Lung (tissue), 12 donors: ENCODE results near the gene MAP3K14. TPM values are rescaled to one million over a fixed set of nuclear protein-coding genes. Genes with fewer than 3 reads are reported as not detected.

ENCODE experiments used
- ATAC-seq: fragments of 200-7000 bp; cut with Tn5 transposase; one replicate; pipeline ENCODE4 v1.9.1; 2020; ENCODE audit warnings: moderate number of reproducible peaks; ENCODE audit not compliant: insufficient read depth, low FRiP score
- DNase-seq, 3 donors: peaks; one replicate each; pipeline ENCODE4 v3.0.0-alpha.2; 2013 to 2017
- H3K27ac ChIP-seq, 2 donors: one replicate each; pipeline ENCODE4 v1.5.1; 2013; ENCODE audit warnings: mild to moderate bottlenecking in 2 of 2, moderate library complexity in 2 of 2, control low read depth in 1 of 2, inconsistent platforms in 1 of 2, low read depth in 1 of 2, low read length in 1 of 2
- H3K27me3 ChIP-seq, 3 donors: one replicate each; pipeline ENCODE4 v1.5.1; 2013; ENCODE audit warnings: low read length in 2 of 3; ENCODE audit not compliant: control insufficient read depth in 3 of 3, insufficient read depth in 3 of 3
- H3K36me3 ChIP-seq, 4 donors: one replicate each; pipeline ENCODE4 v1.5.1; 2013; ENCODE audit warnings: low read length in 4 of 4, mild to moderate bottlenecking in 1 of 4, moderate library complexity in 1 of 4; ENCODE audit not compliant: control insufficient read depth in 4 of 4, insufficient read depth in 4 of 4
- H3K4me1 ChIP-seq, 5 donors: one replicate each; pipeline ENCODE4 v1.5.1; 2013; ENCODE audit warnings: low read length in 5 of 5, mild to moderate bottlenecking in 2 of 5, moderate library complexity in 1 of 5; ENCODE audit not compliant: control insufficient read depth in 5 of 5, insufficient read depth in 5 of 5
- H3K4me3 ChIP-seq: one replicate; pipeline ENCODE4 v1.5.1; 2013; ENCODE audit warnings: mild to moderate bottlenecking, control low read depth, moderate library complexity
- H3K9ac ChIP-seq, 2 donors: one replicate each; pipeline ENCODE4 v1.5.1; 2013; ENCODE audit warnings: low read length in 2 of 2, control low read depth in 1 of 2; ENCODE audit not compliant: insufficient read depth in 1 of 2
- H3K9me3 ChIP-seq, 4 donors: one replicate each; pipeline ENCODE4 v1.5.1; 2013; ENCODE audit warnings: low read length in 3 of 4, mild to moderate bottlenecking in 1 of 4, moderate library complexity in 1 of 4; ENCODE audit not compliant: control insufficient read depth in 4 of 4, insufficient read depth in 3 of 4
- WGBS, 2 donors: extraction: QIAGEN DNeasy Blood & Tissue Kit; methylation state at CpG; one replicate each; pipeline ENCODE4 v1.1.7; 2013; 5-methylcytosine and 5-hydroxymethylcytosine counted together
- polyA plus RNA-seq, 2 donors: library from polyadenylated mRNA; stranded (reverse); fragments of 200-250 nt; gene quantifications; one replicate each; pipeline ENCODE4 v1.2.1, GENCODE V29; 2013
- total RNA-seq, 2 donors: library from RNA; depleted of rRNA in 1 of 2; stranded (reverse); fragments of >200 nt in 1 of 2; gene quantifications; one replicate each; pipeline ENCODE4 v1.2.1, GENCODE V29; 2014 to 2021
- TF ChIP-seq, protein P1 (sequence below): IDR thresholded peaks from 2 replicates; pipeline ENCODE4 v1.5.1; 2012; ENCODE audit warnings: mild to moderate bottlenecking; ENCODE audit errors: control extremely low read depth, extremely low read depth
- donor health status: control.
- donor health status: control.
- donor health status: Bipolar disorder and iron deficiency.
- donor health status: healthy.
- donor health status: DM: yes; HTN: yes; CAD: no.

Gene MAP3K14
- total and polyA plus RNA-seq, 4 donors: 5.9 to 13.5 (median 7.8) TPM

DNA sequence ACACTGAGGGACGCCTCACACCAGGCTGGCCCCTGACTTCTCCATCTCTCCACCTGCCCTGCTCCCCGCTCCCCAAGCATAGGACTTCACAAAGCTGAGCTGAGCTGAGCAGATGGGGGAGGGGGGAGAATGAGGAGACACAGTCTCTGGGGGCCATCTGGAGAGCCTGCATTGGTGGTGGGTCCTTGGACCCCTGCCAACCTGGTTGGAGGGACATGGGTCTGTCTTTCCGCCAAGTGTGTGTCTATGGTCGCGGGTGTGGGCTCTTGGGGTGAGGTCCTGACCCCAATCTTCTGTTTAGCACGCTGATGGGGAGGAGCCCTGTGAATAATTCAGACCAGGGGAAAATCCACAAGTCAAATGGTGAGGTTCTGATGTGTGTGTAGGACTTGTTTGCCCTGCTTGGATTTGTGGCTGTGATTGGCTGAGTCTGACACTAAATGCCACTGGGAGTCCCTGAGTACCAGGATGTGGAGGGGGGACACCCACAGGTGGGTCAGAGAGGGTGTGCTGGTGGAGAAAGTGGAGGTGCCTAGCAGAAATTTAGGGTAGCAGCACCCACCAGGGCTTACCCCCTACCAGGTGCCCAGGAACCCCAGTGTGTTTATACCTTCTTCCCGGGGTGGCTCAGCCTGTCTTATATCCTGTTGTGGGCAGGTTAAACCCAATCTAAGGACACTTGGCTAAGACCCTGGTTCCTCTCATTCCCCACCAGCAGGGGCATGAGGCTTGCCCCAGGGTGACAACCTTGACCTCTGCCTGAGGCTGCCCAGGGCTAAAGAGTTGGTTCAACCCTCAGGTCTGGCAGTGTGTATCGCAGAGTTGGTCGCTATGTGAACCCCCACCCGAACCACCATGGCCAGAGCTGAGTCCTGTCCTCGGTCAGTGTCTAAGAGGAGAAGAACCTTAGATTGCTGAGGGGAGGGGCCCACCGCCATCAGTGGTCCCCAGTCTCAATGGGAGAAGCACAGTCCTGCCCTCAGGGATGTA lies 93.0 kb downstream of the MAP3K14 start:
- WGBS, 2 donors: 52 to 69% methylated on average over 12 of the region's 12 CpGs
- no peaks in the 10 kb centered on the region for H3K9me3 ChIP-seq
- TF ChIP-seq, protein P1, sequence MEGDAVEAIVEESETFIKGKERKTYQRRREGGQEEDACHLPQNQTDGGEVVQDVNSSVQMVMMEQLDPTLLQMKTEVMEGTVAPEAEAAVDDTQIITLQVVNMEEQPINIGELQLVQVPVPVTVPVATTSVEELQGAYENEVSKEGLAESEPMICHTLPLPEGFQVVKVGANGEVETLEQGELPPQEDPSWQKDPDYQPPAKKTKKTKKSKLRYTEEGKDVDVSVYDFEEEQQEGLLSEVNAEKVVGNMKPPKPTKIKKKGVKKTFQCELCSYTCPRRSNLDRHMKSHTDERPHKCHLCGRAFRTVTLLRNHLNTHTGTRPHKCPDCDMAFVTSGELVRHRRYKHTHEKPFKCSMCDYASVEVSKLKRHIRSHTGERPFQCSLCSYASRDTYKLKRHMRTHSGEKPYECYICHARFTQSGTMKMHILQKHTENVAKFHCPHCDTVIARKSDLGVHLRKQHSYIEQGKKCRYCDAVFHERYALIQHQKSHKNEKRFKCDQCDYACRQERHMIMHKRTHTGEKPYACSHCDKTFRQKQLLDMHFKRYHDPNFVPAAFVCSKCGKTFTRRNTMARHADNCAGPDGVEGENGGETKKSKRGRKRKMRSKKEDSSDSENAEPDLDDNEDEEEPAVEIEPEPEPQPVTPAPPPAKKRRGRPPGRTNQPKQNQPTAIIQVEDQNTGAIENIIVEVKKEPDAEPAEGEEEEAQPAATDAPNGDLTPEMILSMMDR: no peak
- ATAC-seq: no peak
- DNase-seq: no peak
- peak overlapping the region in 1 of 2 donors; percentile 77 for H3K27ac ChIP-seq
- peaks cover 0 to 12% (median 5%) of the 10 kb centered on the region in 5 donors for H3K4me1 ChIP-seq
- H3K36me3 ChIP-seq: no peaks in the 10 kb centered on the region
- no peak overlapping the region for H3K4me3 ChIP-seq
- H3K9ac ChIP-seq: no peak overlapping the region
- peaks cover 0 to 36% (median 18%) of the 10 kb centered on the region in 3 donors for H3K27me3 ChIP-seq

- H3K27ac ChIP-seq: peak overlapping the region in 1 of 2 donors; percentile 57
- H3K9me3 ChIP-seq: no peaks in the 10 kb centered on the region
- peaks cover 0 to 36% (median 18%) of the 10 kb centered on the region in 3 donors for H3K27me3 ChIP-seq
- peak overlapping the region; percentile 2 for H3K4me3 ChIP-seq
- no peak for ATAC-seq
- no peak overlapping the region for H3K9ac ChIP-seq
- TF ChIP-seq, protein P1: no peak
- H3K4me1 ChIP-seq: peaks cover 0 to 7% (median 0%) of the 10 kb centered on the region in 5 donors
- no peak for DNase-seq
- WGBS, 2 donors: 47 to 56% methylated on average over 8 of the region's 8 CpGs
- no peaks in the 10 kb centered on the region for H3K36me3 ChIP-seq
Observed at GRCh38 chr17:45222996-45223538, 93.8 kb downstream of the MAP3K14 start.

DNA sequence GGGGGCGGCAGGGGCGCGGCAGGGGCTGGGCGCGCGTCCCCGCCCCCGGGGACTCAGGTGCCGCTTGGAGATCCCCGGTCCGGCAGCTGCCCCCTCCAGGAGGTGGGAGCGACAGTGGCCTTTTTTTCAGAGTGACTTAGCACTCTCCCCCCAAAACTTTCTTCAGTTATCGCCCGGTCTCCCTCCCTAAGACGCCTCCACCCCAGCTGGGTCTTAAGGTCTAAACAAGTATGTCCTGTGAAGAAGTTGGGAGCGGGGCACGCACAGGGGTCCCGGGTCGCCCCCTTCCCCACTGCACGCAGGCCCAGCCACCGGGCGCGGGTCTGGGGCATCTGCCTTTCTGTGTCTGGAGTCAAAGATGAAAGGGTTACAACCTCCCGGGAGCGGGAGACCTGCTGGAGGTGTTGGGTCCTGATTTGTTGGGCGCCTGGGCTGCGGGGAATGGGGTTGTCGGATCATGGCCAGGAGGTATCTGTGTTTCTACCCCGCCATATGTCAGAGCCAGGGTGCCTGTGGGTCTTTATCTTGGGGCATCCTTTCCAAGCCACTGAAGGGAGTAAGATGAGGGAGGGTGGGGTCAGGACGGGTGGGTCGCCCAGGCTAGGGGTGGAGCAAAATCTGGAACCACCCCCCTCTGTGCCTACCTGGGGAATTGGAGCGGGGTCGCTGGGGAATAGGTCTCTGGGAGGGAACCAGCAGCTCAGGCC lies 94.4 kb downstream of the MAP3K14 start:
- Histone ChIP-seq H3K9me3 (no peaks in the 10 kb centered on the region), H3K27me3 (peaks cover 0 to 36% (median 18%) of the 10 kb centered on the region in 3 donors), H3K36me3 (no peaks in the 10 kb centered on the region), H3K27ac (peak overlapping the region in 1 of 2 donors; percentile 57), H3K9ac (no peak overlapping the region), H3K4me1 (peaks cover 0 to 7% (median 0%) of the 10 kb centered on the region in 5 donors), H3K4me3 (peak overlapping the region; percentile 39)
- TF ChIP-seq, protein P1: no peak
- ATAC-seq (no peak), DNase-seq (no peak)
- WGBS, 2 donors: 8 to 19% methylated on average over 31 to 33 of the region's 33 CpGs
